Activated naive CD4-positive, alpha-beta T cell treated with anti-CD3 and anti-CD28 coated beads, Interleukin-2, amount 50 U/mL, for 24 hours (primary cell): ENCODE data around the gene ANKRD30B.
A peak's percentile ranks its signal among the peaks of the same experiment; 100 is the strongest.
"Not testable (repeated sequence)": the region's sequence is repeated elsewhere in the genome, so short reads cannot be mapped to it uniquely, and the experiment has no call there.

Experiments used
- H3K27ac Mint-ChIP-seq: one replicate; pipeline ENCODE4 v1.8.0; 2021; ENCODE audit warnings: mild to moderate bottlenecking, mixed read lengths
- H3K27me3 Mint-ChIP-seq: one replicate; pipeline ENCODE4 v1.8.0; 2021; ENCODE audit warnings: mixed read lengths
- H3K36me3 Mint-ChIP-seq: one replicate; pipeline ENCODE4 v1.8.0; 2021; ENCODE audit warnings: mixed read lengths
- H3K4me1 Mint-ChIP-seq: one replicate; pipeline ENCODE4 v1.8.0; 2021; ENCODE audit warnings: mixed read lengths
- H3K4me3 Mint-ChIP-seq: one replicate; pipeline ENCODE4 v1.8.0; 2021; ENCODE audit warnings: mild to moderate bottlenecking, mixed read lengths
- H3K9me3 Mint-ChIP-seq: one replicate; pipeline ENCODE4 v1.8.0; 2021; ENCODE audit warnings: mixed read lengths

ANKRD30B gene, protein sequence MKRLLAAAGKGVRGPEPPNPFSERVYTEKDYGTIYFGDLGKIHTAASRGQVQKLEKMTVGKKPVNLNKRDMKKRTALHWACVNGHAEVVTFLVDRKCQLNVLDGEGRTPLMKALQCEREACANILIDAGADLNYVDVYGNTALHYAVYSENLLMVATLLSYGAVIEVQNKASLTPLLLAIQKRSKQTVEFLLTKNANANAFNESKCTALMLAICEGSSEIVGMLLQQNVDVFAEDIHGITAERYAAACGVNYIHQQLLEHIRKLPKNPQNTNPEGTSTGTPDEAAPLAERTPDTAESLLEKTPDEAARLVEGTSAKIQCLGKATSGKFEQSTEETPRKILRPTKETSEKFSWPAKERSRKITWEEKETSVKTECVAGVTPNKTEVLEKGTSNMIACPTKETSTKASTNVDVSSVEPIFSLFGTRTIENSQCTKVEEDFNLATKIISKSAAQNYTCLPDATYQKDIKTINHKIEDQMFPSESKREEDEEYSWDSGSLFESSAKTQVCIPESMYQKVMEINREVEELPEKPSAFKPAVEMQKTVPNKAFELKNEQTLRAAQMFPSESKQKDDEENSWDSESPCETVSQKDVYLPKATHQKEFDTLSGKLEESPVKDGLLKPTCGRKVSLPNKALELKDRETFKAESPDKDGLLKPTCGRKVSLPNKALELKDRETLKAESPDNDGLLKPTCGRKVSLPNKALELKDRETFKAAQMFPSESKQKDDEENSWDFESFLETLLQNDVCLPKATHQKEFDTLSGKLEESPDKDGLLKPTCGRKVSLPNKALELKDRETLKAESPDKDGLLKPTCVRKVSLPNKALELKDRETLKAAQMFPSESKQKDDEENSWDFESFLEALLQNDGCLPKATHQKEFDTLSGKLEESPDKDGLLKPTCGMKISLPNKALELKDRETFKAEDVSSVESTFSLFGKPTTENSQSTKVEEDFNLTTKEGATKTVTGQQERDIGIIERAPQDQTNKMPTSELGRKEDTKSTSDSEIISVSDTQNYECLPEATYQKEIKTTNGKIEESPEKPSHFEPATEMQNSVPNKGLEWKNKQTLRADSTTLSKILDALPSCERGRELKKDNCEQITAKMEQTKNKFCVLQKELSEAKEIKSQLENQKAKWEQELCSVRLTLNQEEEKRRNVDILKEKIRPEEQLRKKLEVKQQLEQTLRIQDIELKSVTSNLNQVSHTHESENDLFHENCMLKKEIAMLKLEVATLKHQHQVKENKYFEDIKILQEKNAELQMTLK (N-terminal part only)

DNA sequence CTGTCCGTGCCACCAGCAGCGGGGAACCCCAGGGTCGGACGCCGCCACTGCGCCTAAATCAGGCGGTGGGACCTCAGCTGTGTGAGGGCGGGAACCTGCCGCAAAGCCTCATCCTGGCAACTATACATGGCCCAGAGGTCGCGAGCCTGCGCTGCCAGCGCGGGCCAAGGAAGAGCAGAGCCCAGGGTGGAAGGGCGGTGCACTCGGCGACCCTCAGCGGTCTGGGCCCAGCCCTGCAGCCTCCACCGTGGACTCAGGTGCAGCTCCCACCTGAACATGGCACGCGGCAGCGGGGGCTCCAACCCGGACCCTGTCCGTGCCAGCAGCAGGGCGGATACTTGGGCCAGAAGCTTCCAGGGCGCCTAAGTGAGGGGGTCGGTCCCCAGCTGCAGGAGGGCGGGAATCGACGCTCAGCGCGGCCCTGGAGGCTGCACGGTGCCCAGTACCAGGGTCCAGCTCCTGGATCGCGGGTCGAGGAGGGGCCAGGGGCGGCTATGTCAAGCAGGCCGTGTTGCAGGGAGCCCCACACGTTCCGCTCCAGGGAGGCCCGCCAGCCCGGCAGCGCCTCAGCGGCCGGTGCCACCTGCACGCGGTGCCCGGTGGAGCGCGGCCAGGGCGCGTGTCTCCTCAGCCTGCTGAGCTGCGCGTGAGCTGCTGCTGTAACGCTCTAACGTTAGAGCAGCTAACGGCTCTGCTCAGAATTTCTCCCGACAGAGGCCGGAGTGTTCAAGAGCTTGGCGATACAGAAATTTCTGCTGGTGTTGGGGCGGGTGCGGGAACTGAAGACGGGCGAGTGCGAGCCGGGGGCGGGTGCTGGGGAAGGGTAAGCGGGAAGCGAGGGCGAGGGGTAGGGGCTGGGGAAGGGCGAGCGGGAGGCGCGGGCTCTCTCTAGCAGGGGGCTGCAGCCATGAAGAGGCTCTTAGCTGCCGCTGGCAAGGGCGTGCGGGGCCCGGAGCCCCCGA, at the start of gene ANKRD30B:
TSS of gene ANKRD30B (plus strand) at position 660 of the 962 bp plus-strand sequence. CDS start at position 908, 248 bp downstream.
- peaks cover 6% of the 10 kb centered on the region for H3K4me1 Mint-ChIP-seq
- peak within 1 kb of the TSS; percentile 73 for H3K4me3 Mint-ChIP-seq
- no peak within 1 kb of the TSS for H3K27ac Mint-ChIP-seq
- H3K9me3 Mint-ChIP-seq = no peaks in the 10 kb centered on the region
- H3K27me3 Mint-ChIP-seq = peaks cover 13% of the 10 kb centered on the region
- H3K36me3 Mint-ChIP-seq = no peaks in the 10 kb centered on the region

DNA sequence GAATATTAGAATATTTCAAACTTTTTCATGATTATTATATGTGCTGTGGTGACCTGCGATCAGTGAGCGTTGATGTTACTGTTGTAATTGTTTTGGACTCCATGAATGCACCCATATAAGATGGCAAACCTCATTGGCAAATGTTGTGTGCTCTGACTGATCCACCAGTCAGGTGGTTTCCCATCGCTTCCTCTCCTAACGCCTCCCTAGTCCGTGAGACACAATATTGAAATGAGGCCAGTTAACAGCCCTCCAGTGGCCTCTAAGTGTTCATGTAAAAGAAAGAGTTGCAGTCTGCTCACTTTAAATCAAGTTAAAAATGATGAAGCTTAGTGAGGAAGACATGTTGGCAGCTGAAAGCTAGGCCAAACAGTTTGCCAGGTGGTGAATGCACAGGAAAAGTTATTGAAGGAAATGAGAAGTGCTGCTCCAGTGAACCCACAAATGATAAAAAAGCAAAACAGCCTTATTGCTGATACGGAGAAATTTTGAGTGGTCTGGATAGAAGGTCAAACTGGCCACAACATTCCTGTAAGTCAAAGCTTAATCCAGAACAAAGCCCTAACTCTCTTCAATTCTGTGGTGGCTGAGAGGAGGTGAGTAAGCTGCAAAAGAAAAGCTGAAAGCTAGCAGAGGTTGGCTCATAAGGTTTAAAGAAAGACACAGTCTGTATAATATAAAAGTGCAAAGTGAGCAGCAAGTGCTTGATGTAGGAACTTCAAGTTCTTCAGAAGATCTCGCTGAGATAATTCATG, 46.5 kb upstream of the ANKRD30B start:
- not testable (repeated sequence) for H3K4me3 Mint-ChIP-seq, H3K9me3 Mint-ChIP-seq, H3K36me3 Mint-ChIP-seq, H3K27ac Mint-ChIP-seq, H3K27me3 Mint-ChIP-seq, H3K4me1 Mint-ChIP-seq

DNA sequence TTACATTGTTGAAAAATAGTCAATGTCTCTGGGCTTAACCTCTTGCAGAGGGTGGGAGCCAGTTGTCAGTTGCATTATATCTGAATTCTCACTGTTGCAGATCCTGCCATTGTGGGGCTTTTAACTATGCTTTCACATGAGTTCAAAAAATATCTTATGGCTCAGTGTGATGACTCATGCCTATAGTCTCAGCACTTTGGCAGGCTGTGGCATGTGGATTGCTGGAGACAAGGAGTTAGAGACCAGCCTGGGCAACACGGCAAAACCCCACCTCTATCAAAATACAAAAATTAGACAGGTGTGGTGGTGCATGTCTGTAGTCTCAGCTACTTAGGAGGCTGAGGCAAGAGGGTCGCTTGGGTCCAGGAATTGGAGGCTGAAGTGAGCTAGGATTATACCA, 38.2 kb upstream of the ANKRD30B start:
- H3K9me3 Mint-ChIP-seq, H3K27ac Mint-ChIP-seq, H3K4me3 Mint-ChIP-seq, H3K27me3 Mint-ChIP-seq, H3K36me3 Mint-ChIP-seq, H3K4me1 Mint-ChIP-seq: not testable (repeated sequence)

DNA sequence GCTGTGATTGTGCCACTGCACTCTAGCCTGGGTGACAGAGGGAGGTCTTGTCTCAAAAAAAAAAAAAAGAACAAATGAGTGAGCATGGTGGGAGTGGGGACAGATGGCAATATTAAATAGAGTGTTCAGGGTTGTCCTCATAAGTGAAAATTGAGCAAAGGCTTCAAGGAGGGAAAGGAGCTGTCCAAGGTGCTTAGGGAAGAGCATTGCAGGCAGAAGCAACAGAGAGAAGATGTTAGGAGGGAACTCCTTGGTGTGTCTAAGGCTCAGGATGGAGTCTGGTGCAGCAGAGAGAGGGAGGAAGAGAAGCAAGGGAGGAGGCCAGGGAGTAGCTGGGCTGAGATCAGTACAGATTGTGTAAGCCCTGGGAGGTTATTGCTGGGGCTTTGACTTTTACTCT, 26.4 kb upstream of the ANKRD30B start:
- H3K9me3 Mint-ChIP-seq, H3K4me3 Mint-ChIP-seq, H3K36me3 Mint-ChIP-seq, H3K27ac Mint-ChIP-seq, H3K4me1 Mint-ChIP-seq, H3K27me3 Mint-ChIP-seq: not testable (repeated sequence)

DNA sequence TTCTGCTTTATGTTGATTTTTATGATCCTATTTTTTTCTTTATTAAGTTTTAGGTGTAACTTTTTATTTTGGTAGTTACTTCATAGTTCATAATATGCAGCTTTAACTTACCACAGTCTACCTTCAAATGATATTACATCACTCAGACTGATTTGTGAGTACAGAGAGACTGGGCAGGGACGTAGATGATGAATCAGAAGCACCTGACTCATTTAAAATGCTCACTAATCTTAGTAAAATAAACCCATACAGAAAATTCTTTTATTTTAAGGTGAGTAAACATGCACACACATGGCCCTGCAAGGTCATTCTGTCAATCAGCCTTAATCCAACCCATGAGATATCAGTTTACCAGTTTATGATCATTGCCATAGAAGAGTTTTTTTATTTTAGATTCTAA, 8.9 kb upstream of the ANKRD30B start:
- H3K4me1 Mint-ChIP-seq, H3K4me3 Mint-ChIP-seq, H3K27ac Mint-ChIP-seq, H3K36me3 Mint-ChIP-seq, H3K9me3 Mint-ChIP-seq, H3K27me3 Mint-ChIP-seq: not testable (repeated sequence)

DNA sequence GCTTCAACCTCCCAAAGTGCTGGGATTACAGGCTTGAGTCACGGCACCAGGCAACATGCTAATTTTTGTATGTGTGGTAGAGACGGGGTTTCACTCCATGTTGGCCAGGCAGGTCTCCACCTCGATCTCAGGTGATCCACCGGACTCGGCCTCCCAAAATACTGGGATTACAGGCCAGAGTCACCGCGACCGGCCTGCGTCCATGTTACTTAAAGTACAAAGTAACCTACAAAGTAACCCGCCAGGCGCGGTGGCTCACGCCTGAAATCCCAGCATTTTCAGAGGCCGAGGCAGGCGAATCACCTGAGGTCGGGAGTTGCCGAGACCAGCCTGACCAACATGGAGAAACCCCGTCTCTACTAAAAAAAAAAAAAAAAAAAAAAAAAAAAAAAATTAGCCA, 1.1 kb upstream of the ANKRD30B start:
- peaks cover 13% of the 10 kb centered on the region for H3K27me3 Mint-ChIP-seq
- H3K9me3 Mint-ChIP-seq = no peaks in the 10 kb centered on the region
- peaks cover 6% of the 10 kb centered on the region for H3K4me1 Mint-ChIP-seq

DNA sequence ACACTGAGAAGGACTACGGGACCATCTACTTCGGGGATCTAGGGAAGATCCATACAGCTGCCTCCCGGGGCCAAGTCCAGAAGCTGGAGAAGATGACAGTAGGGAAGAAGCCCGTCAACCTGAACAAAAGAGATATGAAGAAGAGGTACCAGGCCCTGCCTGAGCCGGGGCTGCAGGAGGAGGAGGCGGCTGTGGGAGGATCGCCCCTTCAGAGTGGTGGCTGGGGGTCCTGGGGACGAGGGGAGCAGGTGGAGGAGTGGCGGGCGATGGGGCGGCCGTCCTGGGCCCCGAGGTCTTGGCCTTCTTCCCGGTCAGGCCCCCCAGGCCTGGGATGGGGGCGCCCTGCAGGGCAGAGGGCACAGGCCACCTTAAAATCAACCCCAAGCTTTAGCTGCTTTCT, 524 bp downstream of the ANKRD30B start:
- H3K27me3 Mint-ChIP-seq = peaks cover 13% of the 10 kb centered on the region
- H3K36me3 Mint-ChIP-seq = no peaks in the 10 kb centered on the region
- H3K27ac Mint-ChIP-seq = no peak overlapping the region
- peak overlapping the region; percentile 73 for H3K4me3 Mint-ChIP-seq
- H3K9me3 Mint-ChIP-seq = no peaks in the 10 kb centered on the region
- H3K4me1 Mint-ChIP-seq = peaks cover 6% of the 10 kb centered on the region

More for the DNA sequence above, 1.1 kb upstream of the ANKRD30B start:
- Mint-ChIP-seq H3K36me3 (no peaks in the 10 kb centered on the region), H3K27ac (no peak overlapping the region), H3K4me3 (no peak overlapping the region)

DNA sequence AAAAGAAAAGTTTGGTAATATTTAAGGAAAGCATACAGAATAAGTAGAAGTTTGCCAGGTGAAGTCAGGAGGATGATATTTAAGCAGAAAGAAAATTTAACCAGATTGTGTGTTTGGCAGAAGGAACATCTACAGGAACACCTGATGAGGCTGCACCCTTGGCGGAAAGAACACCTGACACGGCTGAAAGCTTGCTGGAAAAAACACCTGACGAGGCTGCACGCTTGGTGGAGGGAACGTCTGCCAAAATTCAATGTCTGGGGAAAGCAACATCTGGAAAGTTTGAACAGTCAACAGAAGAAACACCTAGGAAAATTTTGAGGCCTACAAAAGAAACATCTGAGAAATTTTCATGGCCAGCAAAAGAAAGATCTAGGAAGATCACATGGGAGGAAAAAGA, 15.6 kb downstream of the ANKRD30B start:
- H3K4me3 Mint-ChIP-seq = not testable (repeated sequence)

DNA sequence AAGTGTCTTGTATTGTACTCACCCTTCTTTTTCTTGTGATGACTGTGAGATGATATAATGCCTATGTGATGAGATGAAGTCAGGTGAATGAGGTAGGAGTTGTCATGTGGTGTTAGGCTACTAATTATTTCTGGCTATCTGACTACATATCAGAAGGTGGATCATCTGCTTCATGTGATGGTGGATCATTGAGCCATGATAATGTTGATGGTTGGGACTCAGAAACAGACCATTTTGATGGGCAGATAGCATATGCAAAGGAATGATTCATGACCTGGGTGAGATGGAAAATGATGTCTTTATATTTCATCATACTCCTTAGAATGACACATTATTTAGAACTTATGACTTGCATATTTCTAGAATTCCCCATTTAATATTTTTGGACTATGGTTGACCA, 19.5 kb downstream of the ANKRD30B start:
- H3K27me3 Mint-ChIP-seq = no peaks in the 10 kb centered on the region
- peaks cover 13% of the 10 kb centered on the region for H3K4me1 Mint-ChIP-seq
- H3K27ac Mint-ChIP-seq = peak overlapping the region; percentile 17
- H3K9me3 Mint-ChIP-seq = no peaks in the 10 kb centered on the region
- H3K36me3 Mint-ChIP-seq = no peaks in the 10 kb centered on the region
- H3K4me3 Mint-ChIP-seq = no peak overlapping the region

More for the DNA sequence above, 15.6 kb downstream of the ANKRD30B start:
- not testable (repeated sequence) for H3K27ac Mint-ChIP-seq, H3K36me3 Mint-ChIP-seq, H3K9me3 Mint-ChIP-seq, H3K27me3 Mint-ChIP-seq
- peaks cover 12% of the 10 kb centered on the region for H3K4me1 Mint-ChIP-seq

DNA sequence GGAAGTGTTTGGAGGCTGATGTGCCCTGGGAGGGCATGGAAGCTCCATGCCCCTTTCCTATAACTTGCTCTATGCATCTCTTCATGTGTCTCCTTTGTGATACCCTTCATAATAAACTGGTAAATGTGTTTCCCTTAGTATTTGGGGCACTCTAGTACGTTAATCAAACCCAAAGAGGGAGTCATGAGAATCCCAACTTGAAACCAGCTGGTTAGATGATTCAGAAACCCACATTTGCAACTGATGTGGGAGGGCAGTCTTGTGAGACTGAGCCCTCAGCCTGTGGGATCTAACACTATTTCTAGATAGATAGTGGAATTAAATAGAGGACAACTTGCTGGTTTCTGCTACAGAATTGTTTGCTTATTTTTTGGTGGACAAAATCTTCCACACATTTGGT, 20.3 kb downstream of the ANKRD30B start:
- no peaks in the 10 kb centered on the region for H3K27me3 Mint-ChIP-seq
- no peak overlapping the region for H3K27ac Mint-ChIP-seq
- H3K4me3 Mint-ChIP-seq = no peak overlapping the region
- no peaks in the 10 kb centered on the region for H3K36me3 Mint-ChIP-seq
- H3K4me1 Mint-ChIP-seq = peaks cover 13% of the 10 kb centered on the region
- no peaks in the 10 kb centered on the region for H3K9me3 Mint-ChIP-seq

DNA sequence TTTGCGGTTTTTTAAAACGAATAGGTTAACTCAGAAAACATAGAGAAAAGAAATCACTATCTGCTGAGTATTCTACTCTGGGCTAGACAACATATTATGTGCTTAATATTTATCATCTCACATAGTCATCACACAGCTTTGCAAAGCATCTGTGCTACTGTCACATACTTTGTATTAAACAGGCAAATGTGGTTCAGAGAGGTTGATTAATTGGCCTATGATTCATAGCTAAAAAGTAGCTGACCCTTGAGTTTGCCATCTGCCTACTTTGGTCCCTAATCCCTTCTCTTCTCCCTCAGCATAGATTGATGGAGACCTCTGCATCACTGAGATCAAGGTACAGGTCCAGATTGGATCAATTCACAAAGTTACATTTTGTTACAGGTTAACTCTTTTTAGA, 21.4 kb downstream of the ANKRD30B start:
- Mint-ChIP-seq H3K36me3 (no peaks in the 10 kb centered on the region), H3K4me3 (no peak overlapping the region), H3K4me1 (peaks cover 13% of the 10 kb centered on the region), H3K9me3 (no peaks in the 10 kb centered on the region), H3K27me3 (no peaks in the 10 kb centered on the region), H3K27ac (no peak overlapping the region)

DNA sequence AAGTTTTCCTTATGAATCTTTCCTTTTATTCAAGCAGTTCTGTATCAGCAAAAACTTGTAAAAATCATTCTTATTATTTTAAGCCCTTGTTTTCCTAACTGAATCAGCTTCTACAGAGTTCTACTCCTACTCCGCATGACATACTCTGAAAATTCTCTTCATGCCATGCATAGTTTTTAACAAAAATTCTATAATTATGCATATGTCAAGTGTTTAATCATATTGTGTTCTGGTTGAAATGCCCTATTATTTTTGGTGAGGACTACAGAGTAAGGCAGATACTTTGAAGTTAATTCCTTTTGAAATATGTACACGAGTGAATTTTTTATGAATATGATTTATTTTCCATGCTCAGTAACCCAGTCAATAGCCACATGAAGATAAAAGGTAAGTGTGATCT, 28.8 kb downstream of the ANKRD30B start:
- Mint-ChIP-seq H3K27ac (no peak overlapping the region), H3K9me3 (no peaks in the 10 kb centered on the region), H3K36me3 (no peaks in the 10 kb centered on the region), H3K4me3 (no peak overlapping the region), H3K4me1 (no peaks in the 10 kb centered on the region), H3K27me3 (no peaks in the 10 kb centered on the region)

DNA sequence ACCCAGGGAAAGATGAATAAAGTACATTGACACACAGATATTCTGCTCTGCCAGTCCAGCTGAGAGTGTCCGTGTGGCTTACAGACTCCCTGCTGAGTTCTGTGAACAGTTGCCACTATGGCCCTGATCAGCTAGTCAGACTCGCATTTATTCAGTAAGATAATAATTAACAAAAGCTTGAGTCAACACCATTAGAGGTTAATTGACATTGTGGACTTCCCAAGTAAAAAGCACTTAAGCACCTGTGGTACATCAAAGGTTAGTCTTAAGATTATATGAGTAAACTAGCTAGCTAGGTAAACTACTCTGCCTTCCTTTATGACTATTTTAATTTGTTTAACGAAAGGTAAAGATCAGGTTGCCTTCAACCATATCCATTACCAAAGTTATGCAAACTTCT, 33.7 kb downstream of the ANKRD30B start:
- no peak overlapping the region for H3K4me3 Mint-ChIP-seq
- H3K27ac Mint-ChIP-seq = no peak overlapping the region
- H3K36me3 Mint-ChIP-seq = no peaks in the 10 kb centered on the region
- no peaks in the 10 kb centered on the region for H3K9me3 Mint-ChIP-seq
- H3K27me3 Mint-ChIP-seq = no peaks in the 10 kb centered on the region
- H3K4me1 Mint-ChIP-seq = no peaks in the 10 kb centered on the region

DNA sequence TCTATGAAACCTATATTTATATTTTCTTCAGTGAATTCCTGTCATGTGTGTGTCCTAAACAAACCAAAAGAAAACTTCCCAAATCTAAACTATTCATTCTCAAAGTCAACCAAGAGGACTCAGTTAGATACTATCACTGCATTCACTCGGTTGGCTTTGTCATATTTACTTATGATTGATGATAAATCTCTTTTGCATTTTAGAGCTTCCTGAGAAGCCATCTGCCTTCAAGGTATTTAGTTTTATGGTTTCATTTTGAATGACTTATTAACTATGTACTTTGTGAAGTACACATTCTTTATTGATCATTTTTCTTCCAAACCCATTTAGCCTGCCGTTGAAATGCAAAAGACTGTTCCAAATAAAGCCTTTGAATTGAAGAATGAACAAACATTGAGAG, 36.2 kb downstream of the ANKRD30B start:
- Mint-ChIP-seq H3K36me3 (no peaks in the 10 kb centered on the region), H3K9me3 (no peaks in the 10 kb centered on the region), H3K27ac (no peak overlapping the region), H3K4me3 (no peak overlapping the region), H3K4me1 (no peaks in the 10 kb centered on the region), H3K27me3 (no peaks in the 10 kb centered on the region)
